Measurements from ENCODE around the gene SLCO4A1.

DNA sequence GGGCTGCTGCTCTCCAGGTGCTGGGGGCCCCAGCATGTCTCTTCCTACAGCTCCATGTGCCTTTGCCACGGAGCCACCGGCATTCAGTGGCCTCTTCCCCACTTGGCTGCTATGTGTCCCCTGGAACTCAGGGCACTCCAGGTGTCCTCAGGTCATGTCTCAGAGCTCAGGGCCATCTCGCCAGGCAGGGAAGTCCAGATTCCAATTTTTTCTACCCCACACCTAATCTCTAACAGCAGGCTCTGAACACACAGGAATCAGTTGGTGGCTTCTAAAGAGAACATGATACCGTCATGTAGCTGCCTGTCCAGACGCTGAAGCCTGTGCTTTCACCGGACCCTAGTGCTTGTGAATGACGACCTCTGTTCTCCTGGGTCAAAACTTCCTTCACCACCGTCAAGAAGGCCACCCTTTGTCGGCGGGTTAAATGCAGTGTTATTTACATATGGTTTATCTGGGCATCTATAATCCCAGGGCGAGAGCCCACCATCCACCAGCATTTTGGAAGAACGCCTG lies 4.2 kb upstream of the SLCO4A1 start:
- no peak for TF ChIP-seq CBX1 (IDR thresholded peaks at IDR 0.05; ENCODE audit: low read depth)
- TF ChIP-seq ZNF431 (CRISPR knock-in tag; IDR thresholded peaks at IDR 0.05) = no peak
- no peak for TF ChIP-seq CBX3 (IDR thresholded peaks at IDR 0.05; ENCODE audit: borderline replicate concordance in 1 of 2, low read length in 2 of 2)

All from K562 (cell line).